ENCODE results near the gene PRR16. TPM values are rescaled to one million over a fixed set of nuclear protein-coding genes. Genes with fewer than 3 reads are reported as not detected.
A peak's percentile ranks its signal among the peaks of the same experiment; 100 is the strongest.

The PRR16 gene
- total and polyA plus RNA-seq, 7 donors, result 1.6 to 5.9 (median 5.7) TPM

- peaks cover 0 to 38% (median 23%) of the 10 kb centered on the region in 3 donors for H3K27me3 ChIP-seq
- no peaks in the 10 kb centered on the region for H3K9me3 ChIP-seq
- WGBS, 2 donors, result 80 to 83% methylated on average over 2 of the region's 2 CpGs
- no peak overlapping the region for H3K4me3 ChIP-seq
- no peak overlapping the region for H3K27ac ChIP-seq
- H3K36me3 ChIP-seq, result no peaks in the 10 kb centered on the region
- DNase-seq, result no peak
- H3K4me1 ChIP-seq, result peaks cover 0 to 23% (median 20%) of the 10 kb centered on the region in 4 donors
- intact Hi-C loops (cut with DNase I), result no loop called here
- TF ChIP-seq CTCF (IDR thresholded peaks at IDR 0.05) (no peak), POLR2A (IDR thresholded peaks at IDR 0.05) (no peak), POLR2AphosphoS5 (IDR thresholded peaks at IDR 0.05) (no peak), EP300 (IDR thresholded peaks at IDR 0.05) (no peak)
These were observed 2.8 kb upstream of the PRR16 start for GRCh38 chr5:120461251-120461650.

- no peak for DNase-seq
- Histone ChIP-seq H3K4me3 (no peak overlapping the region), H3K9me3 (no peaks in the 10 kb centered on the region), H3K36me3 (no peaks in the 10 kb centered on the region), H3K4me1 (peaks cover 0 to 23% (median 20%) of the 10 kb centered on the region in 4 donors), H3K27ac (peak overlapping the region in 2 of 4 donors; percentile 56 to 63), H3K27me3 (peaks cover 0 to 38% (median 23%) of the 10 kb centered on the region in 3 donors)
- WGBS, 2 donors, result 33 to 65% methylated on average over 5 of the region's 5 CpGs
- intact Hi-C loops (cut with DNase I), result no loop called here
- TF ChIP-seq CTCF (IDR thresholded peaks at IDR 0.05) (no peak), POLR2A (IDR thresholded peaks at IDR 0.05) (no peak), EP300 (IDR thresholded peaks at IDR 0.05) (no peak), POLR2AphosphoS5 (IDR thresholded peaks at IDR 0.05) (no peak)
These were observed 957 bp upstream of the PRR16 start for GRCh38 chr5:120463006-120463680.

- intact Hi-C loops (cut with DNase I), result no loop called here
- Histone ChIP-seq H3K4me3 (peak overlapping the region; percentile 36 to 62 (median 50)), H3K27ac (peak overlapping the region; percentile 56 to 70 (median 60)), H3K27me3 (peaks cover 0 to 38% (median 23%) of the 10 kb centered on the region in 3 donors), H3K9me3 (no peaks in the 10 kb centered on the region), H3K4me1 (peaks cover 0 to 23% (median 20%) of the 10 kb centered on the region in 4 donors), H3K36me3 (no peaks in the 10 kb centered on the region)
- WGBS, 2 donors, result 1% methylated on average over 33 of the region's 33 CpGs
- peak; percentile 75 for DNase-seq
- TF ChIP-seq CTCF (IDR thresholded peaks at IDR 0.05), result no peak
- TF ChIP-seq POLR2AphosphoS5 (IDR thresholded peaks at IDR 0.05), result no peak
- no peak for TF ChIP-seq POLR2A (IDR thresholded peaks at IDR 0.05)
- no peak for TF ChIP-seq EP300 (IDR thresholded peaks at IDR 0.05)
These were observed 731 bp downstream of the PRR16 start for GRCh38 chr5:120464627-120465435.

- peak overlapping the region; percentile 36 to 62 (median 50) for H3K4me3 ChIP-seq
- H3K27me3 ChIP-seq, result peaks cover 0 to 38% (median 23%) of the 10 kb centered on the region in 3 donors
- WGBS, 2 donors, result 1 to 3% methylated on average over 33 of the region's 33 CpGs
- no peaks in the 10 kb centered on the region for H3K36me3 ChIP-seq
- peak overlapping the region; percentile 56 to 70 (median 60) for H3K27ac ChIP-seq
- intact Hi-C loops (cut with DNase I), result no loop called here
- peaks cover 0 to 23% (median 20%) of the 10 kb centered on the region in 4 donors for H3K4me1 ChIP-seq
- TF ChIP-seq CTCF (IDR thresholded peaks at IDR 0.05) (no peak), POLR2AphosphoS5 (IDR thresholded peaks at IDR 0.05) (peak in 1 of 4 donors; percentile 14), EP300 (IDR thresholded peaks at IDR 0.05) (no peak), POLR2A (IDR thresholded peaks at IDR 0.05) (no peak)
- DNase-seq, result peak; percentile 78
- no peaks in the 10 kb centered on the region for H3K9me3 ChIP-seq
These were observed 1.4 kb downstream of the PRR16 start for GRCh38 chr5:120465436-120465961.

Data from sigmoid colon (tissue), 7 donors.